ENCODE data around the gene CIDEA.

DNA sequence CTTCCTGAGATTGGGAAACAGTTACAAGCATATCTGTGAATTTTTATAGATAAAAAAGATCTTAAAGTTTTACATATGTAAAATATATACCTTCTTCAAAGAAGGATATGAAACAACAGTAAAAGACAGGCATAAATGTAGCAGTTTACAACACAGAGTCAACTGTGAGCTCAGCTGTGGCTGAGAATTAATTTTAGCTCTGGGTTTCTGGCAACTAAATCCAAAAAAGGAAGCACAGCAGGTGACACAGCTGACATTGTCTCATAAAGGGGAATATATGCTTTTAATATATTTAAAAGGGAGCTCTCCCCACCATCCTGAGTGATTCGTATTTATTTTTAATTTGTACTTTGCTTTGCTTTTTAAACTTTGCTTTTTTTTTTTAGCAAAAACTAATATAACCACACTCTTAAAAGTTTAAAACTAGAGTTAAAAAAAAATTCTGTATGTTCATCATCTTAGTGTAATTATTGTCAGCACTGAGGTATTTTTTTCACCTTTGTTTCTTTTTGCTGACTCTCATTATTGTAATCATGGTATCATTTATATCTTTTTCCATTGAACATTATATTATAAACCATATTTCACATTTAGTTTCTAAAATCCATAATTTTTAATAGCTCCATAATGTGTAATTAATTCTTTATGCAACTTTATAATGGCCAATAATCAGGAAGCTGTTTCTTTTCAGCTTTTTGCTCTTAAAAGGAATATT lies 60.6 kb downstream of the CIDEA start:
- TF ChIP-seq, protein P1, sequence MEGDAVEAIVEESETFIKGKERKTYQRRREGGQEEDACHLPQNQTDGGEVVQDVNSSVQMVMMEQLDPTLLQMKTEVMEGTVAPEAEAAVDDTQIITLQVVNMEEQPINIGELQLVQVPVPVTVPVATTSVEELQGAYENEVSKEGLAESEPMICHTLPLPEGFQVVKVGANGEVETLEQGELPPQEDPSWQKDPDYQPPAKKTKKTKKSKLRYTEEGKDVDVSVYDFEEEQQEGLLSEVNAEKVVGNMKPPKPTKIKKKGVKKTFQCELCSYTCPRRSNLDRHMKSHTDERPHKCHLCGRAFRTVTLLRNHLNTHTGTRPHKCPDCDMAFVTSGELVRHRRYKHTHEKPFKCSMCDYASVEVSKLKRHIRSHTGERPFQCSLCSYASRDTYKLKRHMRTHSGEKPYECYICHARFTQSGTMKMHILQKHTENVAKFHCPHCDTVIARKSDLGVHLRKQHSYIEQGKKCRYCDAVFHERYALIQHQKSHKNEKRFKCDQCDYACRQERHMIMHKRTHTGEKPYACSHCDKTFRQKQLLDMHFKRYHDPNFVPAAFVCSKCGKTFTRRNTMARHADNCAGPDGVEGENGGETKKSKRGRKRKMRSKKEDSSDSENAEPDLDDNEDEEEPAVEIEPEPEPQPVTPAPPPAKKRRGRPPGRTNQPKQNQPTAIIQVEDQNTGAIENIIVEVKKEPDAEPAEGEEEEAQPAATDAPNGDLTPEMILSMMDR (IDR thresholded peaks at IDR 0.05; ENCODE audit: low read length), result no peak
- TF ChIP-seq EZH2 (optimal IDR thresholded peaks at IDR 0.05; ENCODE audit: low read depth, low read length), result no peak

All from MM.1S (cell line).